ENCODE data around the gene CDH23.

Gene CDH23

DNA sequence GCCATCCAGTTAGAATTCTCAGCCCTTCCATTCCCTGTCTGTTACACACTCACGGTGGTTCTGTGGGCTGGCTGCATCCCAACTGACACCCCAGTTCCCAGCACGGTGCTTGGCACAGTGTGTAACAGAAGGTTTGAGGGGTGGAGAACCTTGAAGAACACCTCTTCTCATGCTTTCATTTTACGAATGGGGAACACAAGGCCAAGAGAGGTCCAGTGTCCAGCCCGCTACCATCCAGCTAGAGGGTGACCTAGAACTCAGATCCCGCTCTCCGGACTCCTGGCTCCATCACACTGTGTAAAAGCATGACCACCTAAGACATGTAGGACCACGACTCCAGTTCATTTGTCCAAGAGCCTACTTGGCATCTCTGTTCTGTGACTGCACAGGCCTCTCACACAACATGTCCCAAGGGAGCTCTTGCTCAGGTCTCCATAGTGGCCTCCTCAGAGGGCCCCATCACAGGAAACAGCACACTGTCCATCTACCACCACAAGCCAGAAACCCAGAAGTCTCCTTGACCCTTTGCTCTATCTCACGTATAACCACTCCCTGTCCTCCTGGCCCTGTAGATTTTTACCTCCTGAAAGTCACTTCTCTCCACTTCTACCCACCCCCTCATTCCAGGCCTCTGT, 2.8 kb upstream of the CDH23 start:
- no peak for DNase-seq

DNA sequence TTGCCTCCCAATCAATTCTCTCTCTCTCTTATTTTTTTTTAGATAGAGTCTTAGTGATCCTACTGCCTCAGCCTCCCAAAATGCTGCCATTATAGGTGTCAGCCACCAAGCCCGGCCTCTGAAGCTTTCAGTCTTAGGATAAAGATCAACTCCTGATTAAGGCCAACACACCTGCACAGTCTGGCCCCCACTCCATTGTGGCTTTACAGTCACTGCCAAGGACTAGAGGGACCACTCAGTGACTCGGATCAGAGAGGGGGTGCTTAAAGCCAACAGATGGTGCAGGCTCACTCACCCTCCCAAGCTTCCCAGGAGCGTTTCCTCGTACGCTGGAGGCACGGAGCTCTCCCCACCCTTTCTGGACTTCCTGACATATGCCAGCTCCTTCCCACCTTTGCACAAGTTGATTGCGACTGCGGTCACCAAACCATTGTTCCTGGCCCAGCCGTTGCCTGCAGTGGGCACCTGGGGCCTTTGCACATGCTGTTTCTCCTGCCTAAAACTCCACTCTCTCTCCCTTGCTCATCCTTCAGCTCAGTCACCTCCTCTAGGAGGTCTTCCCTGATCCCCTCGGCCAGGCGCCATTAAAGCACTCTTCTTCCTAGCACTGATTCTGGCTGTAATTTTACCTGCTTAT, 1.7 kb upstream of the CDH23 start:
- no peak for DNase-seq

DNA sequence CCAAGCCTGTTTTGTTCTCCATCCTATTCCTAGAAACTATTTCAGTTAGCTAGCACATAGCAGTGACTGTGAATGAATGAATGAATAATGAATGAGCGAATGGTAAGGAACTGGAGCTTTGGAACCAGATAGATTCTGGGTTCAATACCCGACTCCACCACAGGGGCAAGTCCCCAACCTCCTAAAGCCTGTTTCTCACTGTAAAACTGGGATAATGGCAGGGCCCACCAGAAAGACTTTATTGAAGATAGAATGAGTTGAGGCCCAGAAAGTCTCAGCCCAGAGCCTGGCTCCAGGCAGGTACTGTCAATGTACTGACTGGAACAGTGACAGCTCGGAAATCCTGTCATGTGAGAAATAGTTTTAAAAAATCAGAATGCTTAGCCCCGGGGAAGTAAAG, 1.1 kb upstream of the CDH23 start:
- no peak for DNase-seq

DNA sequence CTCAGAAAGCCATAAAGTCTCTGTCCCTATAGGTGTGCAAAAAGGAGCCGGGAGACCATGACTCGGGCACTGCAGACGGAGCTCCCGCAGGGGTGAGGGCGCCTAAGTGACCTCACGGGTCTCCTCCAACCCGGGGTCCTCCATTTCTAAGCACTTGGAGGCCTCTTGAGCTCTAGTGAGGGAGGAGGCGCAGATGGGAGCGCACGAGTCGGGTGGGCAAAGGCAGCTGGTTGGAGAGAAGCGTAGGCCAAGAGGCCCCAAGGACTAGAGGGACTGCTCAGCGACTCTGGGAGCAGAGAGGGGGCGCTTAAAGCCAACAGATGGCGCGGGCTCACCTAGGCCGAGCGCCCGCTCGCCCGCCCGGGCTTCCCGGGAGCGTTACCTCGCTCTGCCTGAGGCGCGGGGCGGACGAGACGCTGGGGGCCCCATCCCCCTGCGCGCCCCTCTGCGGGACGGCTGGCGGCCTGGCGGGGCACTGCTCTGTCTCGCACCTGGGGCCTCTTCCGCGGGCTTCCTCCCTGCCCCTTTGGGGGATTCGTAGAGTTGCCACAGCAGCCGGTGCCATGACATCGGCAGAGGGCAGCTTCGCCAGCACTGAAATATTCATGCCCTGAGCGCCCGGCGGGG, 523 bp upstream of the CDH23 start:
- no peak for DNase-seq

DNA sequence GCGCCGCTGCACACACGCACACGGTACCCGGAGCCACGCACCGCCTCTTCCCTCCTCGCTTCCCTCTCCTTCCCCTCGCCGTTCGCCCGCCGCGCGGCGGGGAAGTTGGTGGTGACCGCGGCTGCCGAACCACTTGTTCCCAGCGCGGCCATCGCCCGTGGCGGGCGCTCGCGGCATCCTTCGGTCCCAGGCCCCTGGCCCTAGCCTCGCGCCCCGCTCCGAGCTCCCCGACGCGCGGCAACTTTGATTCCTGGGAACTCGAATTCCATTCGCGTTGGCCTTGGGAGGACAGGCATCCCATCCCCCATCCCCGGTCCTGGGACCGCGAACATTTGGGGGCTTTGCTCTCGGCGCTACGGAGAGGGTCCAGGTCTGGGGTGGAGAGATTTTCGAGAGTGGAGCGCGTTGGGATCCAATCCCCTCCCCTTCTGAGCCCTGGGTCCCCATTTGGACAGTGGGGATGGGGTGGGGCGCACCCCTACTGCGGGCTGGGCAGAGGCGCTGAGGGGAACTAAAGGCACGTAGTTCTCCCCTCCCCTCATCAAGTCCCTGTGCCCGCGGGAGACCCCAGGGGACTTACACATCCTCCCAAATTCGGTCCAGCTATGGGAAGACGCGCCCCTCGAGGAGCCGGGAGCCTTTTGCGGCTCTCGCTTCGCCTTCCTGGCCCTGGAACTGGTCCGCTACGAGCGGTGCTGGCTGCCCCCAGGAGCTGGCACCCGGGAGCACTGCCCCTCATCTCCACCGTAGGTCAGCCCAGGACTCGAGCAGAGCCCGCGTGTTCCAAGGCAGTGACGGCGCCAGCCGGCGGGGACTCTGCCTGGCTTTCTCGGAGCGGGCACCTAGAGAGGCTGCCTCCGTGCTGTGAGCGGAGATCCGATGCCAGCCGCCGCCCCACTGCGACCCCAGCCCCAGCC, 834 bp downstream of the CDH23 start:
- DNase-seq: no peak

DNA sequence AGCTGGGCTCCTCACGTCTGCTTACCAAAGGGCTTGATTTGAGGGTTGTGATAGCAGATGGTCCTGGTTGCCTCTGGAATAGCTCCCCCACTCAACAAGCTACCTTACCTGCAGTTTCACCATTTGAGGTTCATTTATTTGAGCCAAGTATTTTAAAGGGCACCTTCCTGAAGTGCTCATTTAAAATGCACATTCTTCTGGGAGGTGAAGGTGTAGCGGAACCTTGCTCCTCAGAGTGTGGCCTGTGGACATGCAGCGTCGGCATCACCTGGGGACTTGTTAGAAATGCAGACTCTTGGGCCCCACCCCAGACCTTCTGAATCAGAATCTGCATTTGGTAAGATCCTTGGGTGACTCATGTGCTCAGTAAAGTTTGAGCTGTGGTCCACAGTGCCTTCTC, 2.3 kb downstream of the CDH23 start:
- no peak for DNase-seq

DNA sequence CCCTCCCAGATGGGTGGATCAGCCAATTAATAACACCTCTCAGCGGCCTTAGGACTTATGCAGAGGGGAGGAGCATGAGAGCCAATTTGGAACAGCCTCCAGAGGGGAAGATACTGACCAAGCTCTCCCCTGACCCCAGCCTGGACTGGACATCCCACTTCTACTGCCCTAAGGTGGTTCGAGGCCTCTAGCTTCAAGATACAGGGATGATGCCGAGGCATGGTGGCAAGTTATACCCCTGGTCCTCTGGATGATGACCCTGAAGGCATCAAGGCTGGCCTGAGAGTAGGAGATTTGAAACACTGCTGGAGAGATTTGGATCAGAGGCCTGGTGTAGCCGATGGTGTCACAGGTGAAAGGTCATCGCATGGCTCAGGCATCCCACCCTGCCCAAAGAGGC, 3.2 kb downstream of the CDH23 start:
- DNase-seq: no peak

DNA sequence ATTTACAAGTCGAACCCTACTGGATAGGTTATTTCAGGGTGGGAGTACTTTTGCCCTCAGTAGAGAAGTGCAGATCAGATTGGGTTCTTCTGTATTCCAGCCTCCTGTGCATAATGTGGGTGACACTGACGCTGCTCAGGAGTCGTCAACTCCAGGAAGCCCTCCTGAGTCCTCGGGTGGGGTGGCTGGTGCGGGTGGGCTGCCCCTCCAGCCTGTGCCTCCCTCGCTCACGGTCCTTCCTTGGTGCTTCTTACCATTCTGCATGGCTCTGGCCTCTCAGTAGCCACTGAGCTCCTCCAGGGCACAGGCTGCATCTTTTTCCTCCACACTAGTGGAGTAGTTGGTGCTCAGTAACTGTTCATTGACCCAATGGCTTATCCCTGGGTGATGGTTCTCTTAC, 4.3 kb downstream of the CDH23 start:
- DNase-seq: no peak

DNA sequence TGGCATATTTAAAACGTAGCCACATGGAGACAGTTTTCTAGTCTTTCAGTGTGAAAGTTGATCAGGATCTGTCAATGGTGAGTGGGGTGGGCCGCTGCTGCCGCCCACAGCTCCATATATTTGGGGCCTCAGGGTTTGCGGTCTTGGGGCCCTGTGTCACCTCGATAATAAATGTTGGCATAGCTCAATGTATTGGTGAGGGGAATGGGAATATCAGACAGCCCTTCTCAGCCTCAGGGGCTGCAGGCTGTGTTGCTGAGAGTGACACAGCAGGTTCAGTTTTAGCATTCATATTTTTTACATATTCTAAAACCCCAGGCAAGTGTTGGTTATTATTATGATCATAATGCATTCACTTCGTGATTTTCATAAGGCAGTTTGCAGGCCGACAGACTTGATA, 5.3 kb downstream of the CDH23 start:
- no peak for DNase-seq

DNA sequence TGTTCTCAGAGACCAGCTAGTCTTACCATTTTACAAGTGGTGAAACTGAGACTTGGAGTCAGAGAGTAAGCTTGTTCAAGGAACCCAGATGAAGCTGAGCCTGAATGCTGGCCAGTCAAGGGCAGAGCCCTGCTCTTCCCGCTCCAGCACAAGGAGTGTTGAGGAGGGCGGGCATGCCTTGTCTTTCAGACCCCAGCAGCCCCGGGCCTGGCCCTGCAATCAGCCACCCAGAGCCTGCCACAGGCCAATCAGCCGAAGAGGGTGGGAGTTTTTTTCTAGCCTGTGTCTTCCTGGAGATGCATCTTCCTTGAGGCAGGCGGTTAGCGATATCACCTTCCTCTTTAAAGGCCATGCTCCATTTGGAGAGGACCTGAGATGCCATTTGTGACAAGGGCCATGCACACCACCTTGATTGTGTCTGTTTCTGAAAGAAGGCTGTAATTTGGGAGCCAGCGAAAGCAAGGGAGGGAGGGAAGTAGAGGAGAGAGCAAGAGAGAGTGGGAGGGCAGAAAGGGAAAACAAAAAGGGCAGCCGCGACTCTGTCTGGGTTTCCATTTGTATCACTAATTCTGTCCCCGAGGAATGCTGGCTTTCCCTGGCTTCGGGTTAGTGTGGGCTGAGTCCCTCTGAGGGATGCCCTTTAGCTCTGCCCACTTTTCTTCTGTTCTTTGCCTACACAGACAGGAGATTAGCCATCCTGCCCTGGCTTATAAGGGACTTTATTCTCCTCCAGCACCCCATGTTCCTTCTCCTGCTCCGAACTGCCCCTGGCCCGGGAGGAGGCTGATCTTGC, 8.0 kb downstream of the CDH23 start:
- no peak for DNase-seq

DNA sequence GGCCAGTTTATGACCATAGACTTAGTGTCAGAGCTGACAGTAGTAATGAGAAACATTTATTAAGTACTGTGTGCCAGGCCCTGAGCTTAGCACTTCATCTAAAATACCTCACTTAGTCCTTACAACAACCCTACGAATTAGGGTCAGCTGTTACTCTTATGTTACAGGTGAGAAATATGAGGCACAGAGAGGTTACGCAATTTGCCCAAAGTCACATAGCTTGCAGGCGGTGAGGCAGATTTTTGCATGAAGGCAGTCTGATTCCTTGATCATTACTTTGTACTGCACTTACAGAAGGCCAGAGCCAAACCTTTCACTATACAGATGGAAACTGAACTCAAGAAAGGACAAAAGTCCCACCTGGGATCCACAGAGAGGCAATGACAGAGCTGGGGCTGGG, 10.2 kb downstream of the CDH23 start:
- DNase-seq: no peak

DNA sequence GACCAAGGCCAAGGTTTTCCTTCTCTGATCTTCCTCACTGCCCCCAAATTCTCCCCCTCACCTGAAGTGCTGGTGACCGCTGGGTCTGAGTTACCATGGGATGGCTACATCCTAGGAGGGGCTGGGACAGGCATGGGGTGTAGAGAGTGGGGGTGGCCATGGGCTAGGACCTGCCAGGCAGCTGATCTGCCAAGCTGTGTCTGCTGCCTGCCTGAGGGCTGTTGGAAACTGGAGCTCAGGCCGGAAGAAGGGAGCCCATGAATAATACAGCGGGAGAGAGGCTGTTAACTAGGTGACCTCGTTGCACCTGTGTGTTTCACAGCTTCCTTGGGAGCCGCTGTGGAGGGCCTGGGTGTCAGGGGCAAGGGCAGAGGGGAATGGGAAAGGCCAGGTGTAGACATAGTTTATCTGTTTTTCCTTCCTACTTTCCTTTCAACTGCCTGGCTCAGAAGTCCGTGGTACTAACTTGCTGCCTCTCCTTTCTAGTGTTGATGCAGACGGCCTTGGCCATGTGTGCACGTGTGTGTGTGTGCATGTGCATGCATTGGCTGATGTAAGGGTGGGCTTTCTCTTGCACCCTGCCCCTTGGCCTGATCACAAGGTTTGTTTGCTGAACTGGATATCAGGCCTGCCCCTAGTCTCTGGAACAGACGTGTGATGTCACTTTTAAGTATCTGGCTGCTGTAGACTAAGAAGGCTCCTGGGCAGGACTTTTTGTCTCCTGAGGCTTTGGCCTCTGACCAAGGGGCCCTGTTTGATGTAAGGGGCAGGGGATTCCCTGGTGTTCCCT, 11.9 kb downstream of the CDH23 start:
- DNase-seq: no peak

DNA sequence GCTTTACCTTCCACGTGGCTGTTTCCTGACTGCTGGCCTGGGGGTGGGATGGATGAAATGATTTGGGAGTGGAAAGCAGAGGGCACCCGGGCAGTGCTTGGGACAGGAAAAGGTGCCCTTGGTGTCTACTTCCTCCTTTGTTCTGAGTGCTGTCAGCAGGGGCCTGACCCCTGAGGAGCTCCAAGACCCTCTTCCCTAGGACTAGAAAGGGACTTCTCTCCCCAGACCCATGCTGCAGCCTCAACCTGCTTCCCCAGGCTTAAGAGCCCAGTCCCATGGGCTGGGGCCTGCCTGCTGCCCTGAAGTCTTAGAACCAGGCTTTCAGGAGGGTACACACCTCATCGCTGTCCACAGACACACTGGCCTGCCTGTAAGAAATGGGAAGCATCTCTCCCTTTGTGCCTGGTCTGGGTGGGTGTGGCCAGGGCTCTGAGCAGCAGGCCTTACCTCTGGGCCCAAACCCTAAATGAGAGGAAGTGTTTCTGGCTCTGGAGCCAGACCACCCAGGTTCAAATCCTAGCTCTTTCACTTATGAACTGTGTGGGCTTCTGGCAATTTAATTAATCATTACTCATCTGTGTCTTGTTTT, 12.9 kb downstream of the CDH23 start:
- DNase-seq: no peak

DNA sequence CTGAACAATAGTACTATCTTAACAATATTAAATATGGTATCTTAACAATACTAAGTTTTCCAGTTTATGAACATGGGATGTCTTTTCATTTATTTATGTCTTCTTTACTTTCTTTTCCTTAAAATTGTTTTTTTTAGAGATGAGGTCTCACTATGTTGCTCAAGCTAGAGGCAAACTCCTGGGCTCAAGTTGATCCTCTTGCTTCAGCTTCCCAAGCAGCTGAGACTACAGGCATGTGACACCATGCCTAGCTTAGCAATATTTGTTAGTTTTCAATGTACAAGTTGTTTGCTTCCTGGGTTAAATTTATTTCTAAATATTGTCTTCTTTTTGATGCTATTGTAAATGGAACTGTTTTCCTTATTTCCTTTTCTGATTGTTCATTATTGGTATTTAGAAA, 16.9 kb downstream of the CDH23 start:
- no peak for DNase-seq

DNA sequence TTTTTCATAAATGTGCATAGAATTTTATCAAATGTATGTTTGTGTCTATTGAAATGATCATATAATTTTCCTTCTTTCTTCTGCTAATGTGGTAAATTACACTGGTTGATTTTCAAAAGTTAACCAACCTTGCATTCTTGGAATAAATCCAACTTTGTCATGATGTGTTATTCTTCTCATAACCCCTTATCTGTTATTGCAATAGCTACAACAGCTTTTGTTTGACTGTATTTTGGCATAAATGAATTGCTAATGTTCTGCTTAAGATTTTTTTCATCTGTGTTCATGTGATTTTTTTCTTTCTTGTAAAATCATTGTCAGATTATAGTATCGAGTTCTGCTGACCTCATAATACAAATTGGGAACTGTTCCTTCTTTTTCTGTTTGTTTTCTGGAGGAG, 17.6 kb downstream of the CDH23 start:
- DNase-seq: no peak

DNA sequence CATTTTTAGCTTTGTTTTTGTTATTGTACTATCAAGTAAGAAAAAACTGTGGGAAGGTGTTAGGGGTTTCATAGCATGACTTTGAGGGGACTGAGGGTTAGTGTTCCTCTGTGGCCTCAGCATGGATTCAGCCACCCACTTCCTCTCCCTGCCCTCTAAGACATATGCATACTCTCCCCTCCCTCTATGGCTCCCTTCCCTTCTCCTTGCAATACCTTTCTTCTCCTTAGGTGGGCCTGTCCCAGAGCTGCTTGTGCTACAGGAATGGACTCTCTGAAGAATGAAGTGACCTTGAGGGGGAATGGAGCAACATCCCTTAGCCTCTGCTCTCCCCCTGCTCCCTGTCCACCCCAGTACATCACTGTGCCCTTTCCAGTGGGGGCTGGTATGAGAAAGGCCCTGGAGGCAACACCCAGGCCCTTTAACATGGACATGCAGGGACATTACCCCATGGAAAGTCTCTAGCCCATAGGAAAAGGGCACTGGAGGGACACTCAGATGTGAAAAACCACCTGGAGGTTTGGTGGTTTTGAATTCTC, 22.4 kb downstream of the CDH23 start:
- DNase-seq: no peak

DNA sequence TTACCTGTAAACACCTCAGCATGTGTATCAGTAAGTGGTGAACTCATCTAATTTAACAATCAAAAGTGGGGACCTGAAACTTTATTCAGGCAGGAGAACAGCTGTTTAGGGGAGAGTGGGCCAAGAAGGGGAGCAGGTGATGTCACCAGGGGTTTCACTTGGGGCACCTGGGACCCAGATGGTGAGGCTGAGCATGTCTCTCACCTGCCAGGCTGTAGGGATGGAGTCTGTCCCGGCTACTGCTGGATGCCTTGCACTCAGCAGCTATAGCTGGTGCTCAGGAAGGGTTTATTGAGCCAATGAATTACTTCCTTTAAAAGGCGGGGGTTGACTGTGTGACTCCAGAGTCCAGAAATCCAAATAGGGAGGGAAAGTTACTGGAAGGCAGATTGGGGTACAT, 23.0 kb downstream of the CDH23 start:
- DNase-seq: no peak

DNA sequence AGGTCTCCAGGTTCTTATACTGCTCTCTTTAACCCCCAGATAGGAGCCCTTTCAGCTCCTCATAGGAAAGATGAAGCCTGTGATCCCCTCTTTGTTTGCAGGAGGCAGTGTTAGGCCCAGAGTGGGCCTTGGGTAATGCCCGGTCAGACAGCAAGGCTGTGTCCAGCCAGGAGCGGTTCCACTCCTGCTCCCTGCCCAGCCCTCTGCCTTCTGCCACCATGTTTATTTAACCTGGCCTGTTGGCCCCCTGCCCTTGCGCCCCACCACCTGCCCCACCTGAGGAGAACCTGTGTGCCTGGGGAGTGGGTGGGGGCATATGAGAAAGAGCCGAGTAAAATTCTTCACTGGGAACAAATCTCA, 24.3 kb downstream of the CDH23 start:
- DNase-seq: no peak

DNA sequence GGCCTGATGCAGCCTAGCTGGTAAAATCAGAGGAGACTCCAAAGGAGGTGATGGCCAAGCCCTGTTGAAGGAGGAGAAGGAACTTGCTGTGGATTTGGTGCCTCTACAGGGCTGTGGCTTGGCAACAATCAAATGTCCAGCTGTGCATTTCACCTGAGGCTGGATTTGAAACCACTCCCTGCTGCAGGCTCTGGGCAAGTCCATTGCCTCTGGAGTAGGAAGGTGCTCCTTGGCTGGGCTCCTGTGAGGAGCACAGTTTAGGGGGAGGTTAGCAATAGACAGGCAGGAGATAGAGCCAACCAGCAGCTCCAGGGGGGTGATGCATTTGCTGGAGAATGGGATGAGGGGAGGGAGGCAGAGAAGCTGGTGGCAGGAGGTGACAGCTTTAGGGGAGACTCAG, 26.5 kb downstream of the CDH23 start:
- no peak for DNase-seq

DNA sequence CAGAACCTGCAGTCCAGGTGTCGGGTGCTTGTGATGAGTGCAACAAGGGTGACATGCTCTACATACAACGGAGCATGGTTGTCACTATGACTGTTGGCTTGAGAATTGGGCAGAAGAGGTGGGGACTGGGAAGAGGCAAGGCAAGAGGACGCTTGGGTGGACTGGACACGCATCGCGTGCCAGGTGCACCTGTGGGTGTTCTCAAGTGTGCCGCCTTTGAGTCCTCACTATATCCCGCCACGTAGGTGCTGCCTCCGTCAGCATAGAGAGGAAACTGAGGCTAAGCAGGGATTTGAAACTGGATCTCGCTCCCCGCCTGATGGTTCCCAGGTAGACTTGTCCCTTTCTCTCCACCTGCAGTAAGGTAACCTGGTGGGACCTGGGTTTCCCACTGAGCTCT, 27.2 kb downstream of the CDH23 start:
- no peak for DNase-seq

DNA sequence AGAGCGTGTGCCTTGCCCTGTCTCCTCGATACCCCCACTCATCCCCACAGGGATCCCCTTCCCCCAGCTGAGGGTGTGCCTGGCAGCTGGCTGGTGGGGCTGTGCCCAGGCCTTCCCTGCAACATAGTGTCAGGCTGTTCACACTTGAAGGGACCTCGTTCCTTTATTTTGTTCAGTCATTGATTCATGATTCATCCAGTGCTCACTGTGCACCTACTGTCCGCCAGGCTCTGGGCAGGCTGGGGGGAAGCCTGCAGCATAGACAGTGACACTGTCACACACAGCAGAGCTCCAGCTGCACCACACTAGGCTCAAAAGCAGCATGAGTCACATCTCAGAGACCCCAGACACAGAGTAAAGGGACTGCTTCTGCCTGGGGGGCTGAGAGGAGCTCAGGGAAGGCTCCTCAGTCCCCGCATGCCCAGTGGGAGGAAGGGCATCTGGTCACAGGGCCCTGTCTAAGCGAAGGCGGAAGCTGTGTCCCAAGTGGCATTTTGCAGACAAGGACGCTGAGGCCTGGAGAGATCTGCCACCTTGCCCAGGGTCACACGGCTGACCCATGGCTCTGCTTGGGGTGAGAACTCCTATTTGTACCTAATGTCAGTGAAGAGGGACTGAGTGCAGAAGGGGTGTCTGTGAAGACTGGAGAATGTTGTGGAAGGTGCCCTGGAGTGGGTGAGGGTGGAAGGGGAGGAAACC, 27.9 kb downstream of the CDH23 start:
- no peak for DNase-seq

Measured in CD4-positive, alpha-beta T cell treated with Interleukin-4 for 4 hours (primary cell).